ENCODE results near the gene CKS1B. TPM values are rescaled to one million over a fixed set of nuclear protein-coding genes. Genes with fewer than 3 reads are reported as not detected.

CKS1B gene
- total RNA-seq (10 to 100 TPM; 11.1 to 11.7 TPM), polyA plus RNA-seq (10 to 100 TPM; 58.0 to 66.6 (median 63.0) TPM), total RNA-seq (4.1 to 16.2 (median 6.8) reads per million in 6 experiments)

- no peak within 1 kb of the TSS for H3K4me3 Mint-ChIP-seq
- peak; percentile 88 to 90 for ATAC-seq
- peaks cover 15 to 33% (median 30%) of the 10 kb centered on the region in 4 donors for H3K4me1 Mint-ChIP-seq
- no peaks in the 10 kb centered on the region for H3K9me3 Mint-ChIP-seq
- DNase-seq, result peak; percentile 86 to 99 (median 98)
- no peaks in the 10 kb centered on the region for H3K27me3 Mint-ChIP-seq
- no peak within 1 kb of the TSS for H3K27ac Mint-ChIP-seq
- H3K36me3 Mint-ChIP-seq, result peaks cover 0 to 17% (median 0%) of the 10 kb centered on the region in 3 donors
- POLR2A ChIA-PET, result interaction anchor here (0.6 to 7.5 kb wide), 15 partner anchors 9 to 672 kb away, joined by 3 to 85 read pairs (median 4); partner anchors contain the start of genes ADAM15, FLAD1, PBXIP1 and PMVK
These were observed at the start of gene CKS1B for GRCh38 chr1:154974102-154974807. Gene CKS1B (plus strand): TSS chr1:154974681. CDS start chr1:154974746, 65 bp downstream.

- DNase-seq (no peak), ATAC-seq (no peak)
- H3K4me1 Mint-ChIP-seq, result peaks cover 2 to 15% (median 13%) of the 10 kb centered on the region in 4 donors
- H3K9me3 Mint-ChIP-seq, result no peaks in the 10 kb centered on the region
- peaks cover 7 to 58% (median 8%) of the 10 kb centered on the region in 3 donors for H3K36me3 Mint-ChIP-seq
- H3K4me3 Mint-ChIP-seq, result no peak overlapping the region
- POLR2A ChIA-PET, result interaction anchor here (0.7 to 1.9 kb wide), 2 partner anchors 11 to 35 kb away, joined by 6 read pairs; partner anchors contain the start of gene PMVK
- peak overlapping the region in 3 of 10 donors; percentile 52 to 88 (median 62) for H3K27ac Mint-ChIP-seq
- no peaks in the 10 kb centered on the region for H3K27me3 Mint-ChIP-seq
These were observed 48.9 kb upstream of the CKS1B start for GRCh38 chr1:154925335-154926170.

- Mint-ChIP-seq H3K4me3 (no peak overlapping the region), H3K4me1 (peaks cover 2 to 15% (median 13%) of the 10 kb centered on the region in 4 donors), H3K27me3 (no peaks in the 10 kb centered on the region), H3K27ac (peak overlapping the region in 2 of 10 donors; percentile 62 to 88), H3K36me3 (peaks cover 7 to 56% (median 7%) of the 10 kb centered on the region in 3 donors), H3K9me3 (no peaks in the 10 kb centered on the region)
- DNase-seq (no peak), ATAC-seq (no peak)
- POLR2A ChIA-PET, result interaction anchor here (1.9 kb wide), 1 partner anchor 10 kb away, joined by 6 read pairs; the partner anchor contains the start of gene PMVK
These were observed 48.3 kb upstream of the CKS1B start for GRCh38 chr1:154926201-154926600.

GRCh38 chr1:154931940-154932487, 42.5 kb upstream of the CKS1B start:
- ATAC-seq, result no peak
- Mint-ChIP-seq H3K9me3 (peaks cover 0 to 2% (median 0%) of the 10 kb centered on the region in 9 donors), H3K27ac (no peak overlapping the region), H3K36me3 (peaks cover 0 to 29% (median 7%) of the 10 kb centered on the region in 3 donors), H3K4me1 (peaks cover 12 to 32% (median 20%) of the 10 kb centered on the region in 4 donors), H3K4me3 (no peak overlapping the region), H3K27me3 (no peaks in the 10 kb centered on the region)
- POLR2A ChIA-PET, result no interaction called here
- peak in 1 of 10 donors; percentile 30 for DNase-seq

- ATAC-seq (no peak), DNase-seq (peak in 1 of 10 donors; percentile 28)
- POLR2A ChIA-PET, result interaction anchor here (0.7 kb wide), 1 partner anchor 28 kb away, joined by 3 read pairs; no protein-coding TSS in a partner anchor
- H3K9me3 Mint-ChIP-seq, result peaks cover 0 to 2% (median 0%) of the 10 kb centered on the region in 9 donors
- H3K27ac Mint-ChIP-seq, result peak overlapping the region in 2 of 10 donors; percentile 72 to 89
- H3K36me3 Mint-ChIP-seq, result peaks cover 0 to 13% (median 0%) of the 10 kb centered on the region in 3 donors
- no peaks in the 10 kb centered on the region for H3K27me3 Mint-ChIP-seq
- peak overlapping the region in 5 of 10 donors; percentile 10 to 53 (median 47) for H3K4me3 Mint-ChIP-seq
- H3K4me1 Mint-ChIP-seq, result peaks cover 14 to 46% (median 42%) of the 10 kb centered on the region in 4 donors
These were observed 40.0 kb upstream of the CKS1B start for GRCh38 chr1:154934358-154934948.

GRCh38 chr1:154935749-154936554, 38.5 kb upstream of the CKS1B start:
- POLR2A ChIA-PET, result interaction anchor here (0.6 to 4.0 kb wide), 24 partner anchors 8 to 376 kb away, joined by 3 to 87 read pairs (median 4); partner anchors contain the start of genes CKS1B, FLAD1, LENEP and PBXIP1
- DNase-seq (peak in 1 of 10 donors; percentile 51), ATAC-seq (no peak)
- Mint-ChIP-seq H3K27ac (peak overlapping the region; percentile 98 to 100 (median 99)), H3K9me3 (peaks cover 0 to 2% (median 0%) of the 10 kb centered on the region in 9 donors), H3K36me3 (peaks cover 0 to 6% (median 0%) of the 10 kb centered on the region in 3 donors), H3K4me3 (peak overlapping the region; percentile 86 to 100 (median 98)), H3K27me3 (no peaks in the 10 kb centered on the region), H3K4me1 (peaks cover 20 to 57% (median 53%) of the 10 kb centered on the region in 4 donors)

- Mint-ChIP-seq H3K36me3 (peaks cover 0 to under 1% (median 0%) of the 10 kb centered on the region in 3 donors), H3K4me1 (peaks cover 20 to 64% (median 53%) of the 10 kb centered on the region in 4 donors), H3K27ac (peak within 1 kb of the TSS; percentile 98 to 100 (median 99)), H3K9me3 (peaks cover 0 to 2% (median 0%) of the 10 kb centered on the region in 9 donors), H3K4me3 (peak within 1 kb of the TSS; percentile 86 to 100 (median 98)), H3K27me3 (no peaks in the 10 kb centered on the region)
- DNase-seq (peak in 9 of 10 donors; percentile 84 to 98 (median 95)), ATAC-seq (peak; percentile 76 to 83)
- POLR2A ChIA-PET, result interaction anchor here (0.6 to 4.0 kb wide), 25 partner anchors 9 to 377 kb away, joined by 3 to 87 read pairs (median 4); partner anchors contain the start of genes CKS1B, FLAD1, LENEP and PBXIP1
These were observed 37.9 kb upstream of the CKS1B start, which contains the start of gene PMVK for GRCh38 chr1:154936555-154937084. Gene PMVK (minus strand): TSS chr1:154936719. CDS start chr1:154936685, 34 bp downstream.

- Mint-ChIP-seq H3K9me3 (peaks cover 0 to 2% (median 0%) of the 10 kb centered on the region in 9 donors), H3K4me1 (peaks cover 20 to 71% (median 58%) of the 10 kb centered on the region in 4 donors), H3K4me3 (peak overlapping the region; percentile 86 to 100 (median 98)), H3K36me3 (no peaks in the 10 kb centered on the region), H3K27me3 (no peaks in the 10 kb centered on the region), H3K27ac (peak overlapping the region; percentile 98 to 100 (median 99))
- POLR2A ChIA-PET, result interaction anchor here (0.8 to 4.0 kb wide), 25 partner anchors 8 to 377 kb away, joined by 3 to 87 read pairs (median 4); partner anchors contain the start of genes CKS1B, FLAD1, LENEP and PBXIP1
- peak; percentile 60 to 83 for ATAC-seq
- peak; percentile 81 to 100 (median 95) for DNase-seq
These were observed 37.1 kb upstream of the CKS1B start for GRCh38 chr1:154937085-154937987.

- Mint-ChIP-seq H3K4me3 (peak overlapping the region; percentile 86 to 100 (median 98)), H3K27ac (peak overlapping the region; percentile 98 to 100 (median 99)), H3K27me3 (no peaks in the 10 kb centered on the region), H3K36me3 (no peaks in the 10 kb centered on the region), H3K4me1 (peaks cover 22 to 78% (median 65%) of the 10 kb centered on the region in 4 donors), H3K9me3 (peaks cover 0 to 2% (median 0%) of the 10 kb centered on the region in 9 donors)
- peak in 1 of 10 donors; percentile 37 for DNase-seq
- POLR2A ChIA-PET, result interaction anchor here (1.0 to 4.0 kb wide), 10 partner anchors 7 to 197 kb away, joined by 3 to 87 read pairs (median 12); partner anchors contain the start of genes CKS1B, PBXIP1 and PYGO2
- ATAC-seq, result no peak
These were observed 36.5 kb upstream of the CKS1B start for GRCh38 chr1:154937988-154938386.
